Measurements from ENCODE around the gene TRMO. TPM values are rescaled to one million over a fixed set of nuclear protein-coding genes. Genes with fewer than 3 reads are reported as not detected.
A peak's percentile ranks its signal among the peaks of the same experiment; 100 is the strongest.

The TRMO gene
- total RNA-seq, 1 experiment from 2014 or later: 10.3 TPM

GRCh38 chr9:97910357-97910756 is 11.9 kb downstream of the TRMO start:
- CTCF ChIA-PET: interaction anchor here (0.6 to 3.6 kb wide), 5 partner anchors 9 to 204 kb away, joined by 4 to 26 read pairs (median 7); partner anchors contain the start of gene TRMO
- BruUV-seq (replicated peaks): no TSS peak
- TF ChIP-seq CTCF (IDR thresholded peaks at IDR 0.05; ENCODE audit: unreplicated experiment): no peak
- intact Hi-C loops (cut with micrococcal nuclease): no loop called here
- no peaks in the 10 kb centered on the region for H3K27me3 Mint-ChIP-seq (ENCODE audit: insufficient read depth, unreplicated experiment)
- POLR2A ChIA-PET: interaction anchor here (1.1 to 2.9 kb wide), 4 partner anchors 11 to 206 kb away, joined by 4 to 31 read pairs (median 5); partner anchors contain the start of genes ANP32B and TRMO
- peak overlapping the region; percentile 21 for H3K27ac Mint-ChIP-seq (ENCODE audit: low read depth, unreplicated experiment)
- H3K4me1 Mint-ChIP-seq (ENCODE audit: insufficient read depth, unreplicated experiment): peaks cover 20% of the 10 kb centered on the region
- no peak for DNase-seq (ENCODE audit: unreplicated experiment)
- no peak overlapping the region for H3K4me3 Mint-ChIP-seq (ENCODE audit: unreplicated experiment)
- H3K36me3 Mint-ChIP-seq (ENCODE audit: insufficient read depth, unreplicated experiment): peaks cover 79% of the 10 kb centered on the region
- H3K9me3 Mint-ChIP-seq (ENCODE audit: unreplicated experiment): no peaks in the 10 kb centered on the region

GRCh38 chr9:97908705-97909104 is 13.6 kb downstream of the TRMO start:
- intact Hi-C loops (cut with micrococcal nuclease): no loop called here
- POLR2A ChIA-PET: interaction anchor here (1.1 to 2.9 kb wide), 4 partner anchors 8 to 204 kb away, joined by 3 to 31 read pairs (median 4); partner anchors contain the start of gene TRMO
- Mint-ChIP-seq H3K36me3 (ENCODE audit: insufficient read depth, unreplicated experiment) (peaks cover 63% of the 10 kb centered on the region), H3K27me3 (ENCODE audit: insufficient read depth, unreplicated experiment) (no peaks in the 10 kb centered on the region), H3K27ac (ENCODE audit: low read depth, unreplicated experiment) (no peak overlapping the region), H3K4me1 (ENCODE audit: insufficient read depth, unreplicated experiment) (peaks cover 20% of the 10 kb centered on the region), H3K4me3 (ENCODE audit: unreplicated experiment) (no peak overlapping the region), H3K9me3 (ENCODE audit: unreplicated experiment) (no peaks in the 10 kb centered on the region)
- DNase-seq (ENCODE audit: unreplicated experiment): no peak
- CTCF ChIA-PET: interaction anchor here (0.6 to 3.6 kb wide), 3 partner anchors 13 to 46 kb away, joined by 3 to 26 read pairs (median 3); partner anchors contain the start of gene TRMO
- BruUV-seq (replicated peaks): no TSS peak
- no peak for TF ChIP-seq CTCF (IDR thresholded peaks at IDR 0.05; ENCODE audit: unreplicated experiment)

GRCh38 chr9:97907632-97908031 is 14.7 kb downstream of the TRMO start:
- no peak for TF ChIP-seq CTCF (IDR thresholded peaks at IDR 0.05; ENCODE audit: unreplicated experiment)
- Mint-ChIP-seq H3K27ac (ENCODE audit: low read depth, unreplicated experiment) (no peak overlapping the region), H3K4me1 (ENCODE audit: insufficient read depth, unreplicated experiment) (peaks cover 20% of the 10 kb centered on the region), H3K36me3 (ENCODE audit: insufficient read depth, unreplicated experiment) (peaks cover 62% of the 10 kb centered on the region), H3K27me3 (ENCODE audit: insufficient read depth, unreplicated experiment) (no peaks in the 10 kb centered on the region), H3K4me3 (ENCODE audit: unreplicated experiment) (no peak overlapping the region), H3K9me3 (ENCODE audit: unreplicated experiment) (no peaks in the 10 kb centered on the region)
- ChIA-PET POLR2A (interaction anchor here (1.1 to 1.2 kb wide), 2 partner anchors 10 to 203 kb away, joined by 4 read pairs; no protein-coding TSS in a partner anchor), CTCF (no interaction called here)
- intact Hi-C loops (cut with micrococcal nuclease): no loop called here
- DNase-seq (ENCODE audit: unreplicated experiment): no peak
- BruUV-seq (replicated peaks): no TSS peak

- no peak for DNase-seq (ENCODE audit: unreplicated experiment)
- ChIA-PET CTCF (interaction anchor here (0.5 to 1.0 kb wide), 5 partner anchors 15 to 195 kb away, joined by 3 to 7 read pairs (median 4); partner anchors contain the start of gene TRMO), POLR2A (interaction anchor here (1.6 kb wide), 1 partner anchor 9 kb away, joined by 5 read pairs; no protein-coding TSS in a partner anchor)
- no peak for TF ChIP-seq CTCF (IDR thresholded peaks at IDR 0.05; ENCODE audit: unreplicated experiment)
- H3K27ac Mint-ChIP-seq (ENCODE audit: low read depth, unreplicated experiment): no peak overlapping the region
- no peak overlapping the region for H3K4me3 Mint-ChIP-seq (ENCODE audit: unreplicated experiment)
- no peaks in the 10 kb centered on the region for H3K27me3 Mint-ChIP-seq (ENCODE audit: insufficient read depth, unreplicated experiment)
- intact Hi-C loops (cut with micrococcal nuclease): no loop called here
- peaks cover 20% of the 10 kb centered on the region for H3K4me1 Mint-ChIP-seq (ENCODE audit: insufficient read depth, unreplicated experiment)
- H3K9me3 Mint-ChIP-seq (ENCODE audit: unreplicated experiment): no peaks in the 10 kb centered on the region
- peaks cover 62% of the 10 kb centered on the region for H3K36me3 Mint-ChIP-seq (ENCODE audit: insufficient read depth, unreplicated experiment)
- BruUV-seq (replicated peaks): no TSS peak
These were observed 15.3 kb downstream of the TRMO start for GRCh38 chr9:97907046-97907445.
